HepG2 (cell line): ENCODE results near the gene ALB. TPM values are rescaled to one million over a fixed set of nuclear protein-coding genes. Genes with fewer than 3 reads are reported as not detected.

ENCODE experiments used
- DMAP1 ChIP-seq: IDR thresholded peaks from 2 replicates; pipeline ENCODE4 v1.6.1; 2016
- EHMT2 ChIP-seq: fragments of 200-600 bp; sonication (generic); IDR thresholded peaks from 2 replicates; pipeline ENCODE4 v1.7.0; 2017; ENCODE audit warnings: antibody characterized with exemption, low read depth, low read length, borderline replicate concordance
- MLLT10 ChIP-seq: sonication (generic); formaldehyde crosslinking; IDR thresholded peaks from 2 replicates; pipeline ENCODE4 v1.4.0; 2020; ENCODE audit warnings: missing genetic modification reagents
- PHF20 ChIP-seq: sonication (generic); formaldehyde crosslinking; IDR thresholded peaks from 2 replicates; pipeline ENCODE4 v1.5.0; 2020; ENCODE audit warnings: mild to moderate bottlenecking, missing genetic modification reagents
- SNRNP70 ChIP-seq: fragments of 200-400 bp; formaldehyde crosslinking; IDR thresholded peaks from 2 replicates; pipeline ENCODE4 v1.6.1; 2017; ENCODE audit warnings: mild to moderate bottlenecking, low read depth, low read length, moderate library complexity
- TBP ChIP-seq: sonication (generic); formaldehyde crosslinking; IDR thresholded peaks from 2 replicates; pipeline ENCODE4 v1.5.0; 2020; ENCODE audit warnings: missing genetic modification reagents
- ZC3H13 ChIP-seq: sonication (generic); formaldehyde crosslinking; IDR thresholded peaks from 2 replicates; pipeline ENCODE4 v1.8.1; 2023; ENCODE audit warnings: mild to moderate bottlenecking, missing genetic modification reagents, moderate library complexity
- ZNF232 ChIP-seq: sonication (generic); formaldehyde crosslinking; IDR thresholded peaks from 2 replicates; pipeline ENCODE4 v1.4.0; 2020; ENCODE audit warnings: missing genetic modification reagents, borderline replicate concordance
- ZNF34 ChIP-seq: sonication (generic); formaldehyde crosslinking; IDR thresholded peaks from 2 replicates; pipeline ENCODE4 v1.4.0; 2020; ENCODE audit warnings: mild to moderate bottlenecking, missing genetic modification reagents, borderline replicate concordance
- ZNF703 ChIP-seq: sonication (generic); formaldehyde crosslinking; IDR thresholded peaks from 2 replicates; pipeline ENCODE4 v1.5.1; 2020; ENCODE audit warnings: missing genetic modification reagents, mild to moderate bottlenecking, moderate library complexity, borderline replicate concordance
- ZNF766 ChIP-seq: sonication (generic); formaldehyde crosslinking; IDR thresholded peaks from 2 replicates; pipeline ENCODE4 v1.5.0; 2020; ENCODE audit warnings: missing genetic modification reagents, borderline replicate concordance
- ZNF777 ChIP-seq: sonication (generic); formaldehyde crosslinking; IDR thresholded peaks from 2 replicates; pipeline ENCODE4 v1.4.0; 2020; ENCODE audit warnings: missing genetic modification reagents
- polyA plus RNA-seq, 8 experiments: library from polyadenylated mRNA; depleted of rRNA in 3 of 8; stranded (reverse) in 7 of 8; unstranded in 1 of 8; fragments of >200 nt; fragmentation: Illumina TruSeq in 4 of 8; extraction: Trizol in 4 of 8; gene quantifications; 2 replicates each; pipeline versions ENCODE4 v1.2.1 to v1.2.3, GENCODE V29; 2011 to 2016; ENCODE audit warnings: low read depth in 4 of 8, missing spikeins in 1 of 8, mixed read lengths in 1 of 8; ENCODE audit not compliant: insufficient read depth in 1 of 8
- total RNA-seq, 5 experiments: library from RNA; depleted of rRNA; stranded (reverse); fragments of >200 nt; fragmentation: Illumina TruSeq; extraction: Trizol; gene quantifications; 2 replicates each; pipeline ENCODE4 v1.2.3, GENCODE V29; 2016; ENCODE audit warnings: low read depth in 1 of 5
- TF ChIP-seq, protein P1 (sequence below): sonication (generic); formaldehyde crosslinking; IDR thresholded peaks from 2 replicates; pipeline ENCODE4 v1.4.0; 2020; ENCODE audit warnings: missing genetic modification reagents; ENCODE audit errors: not compliant biosample characterization
- TF ChIP-seq, protein P2 (sequence below): sonication (generic); formaldehyde crosslinking; IDR thresholded peaks from 2 replicates; pipeline ENCODE4 v1.4.0; 2020; ENCODE audit warnings: missing genetic modification reagents, borderline replicate concordance
- TF ChIP-seq, protein P3 (sequence below): sonication (generic); formaldehyde crosslinking; IDR thresholded peaks from 2 replicates; pipeline ENCODE4 v1.8.1; 2023; ENCODE audit warnings: mild to moderate bottlenecking, missing genetic modification reagents
- TF ChIP-seq, protein P4 (sequence below): IDR thresholded peaks from 2 replicates; pipeline ENCODE4 v1.6.1; 2016; ENCODE audit warnings: control low read depth

The ALB gene
- total and polyA plus RNA-seq, 2 of the 13 experiments (the other 11 are each of a cell fraction or from before 2014, with no cell fraction given), result 22,259 to 22,625 TPM

DNA sequence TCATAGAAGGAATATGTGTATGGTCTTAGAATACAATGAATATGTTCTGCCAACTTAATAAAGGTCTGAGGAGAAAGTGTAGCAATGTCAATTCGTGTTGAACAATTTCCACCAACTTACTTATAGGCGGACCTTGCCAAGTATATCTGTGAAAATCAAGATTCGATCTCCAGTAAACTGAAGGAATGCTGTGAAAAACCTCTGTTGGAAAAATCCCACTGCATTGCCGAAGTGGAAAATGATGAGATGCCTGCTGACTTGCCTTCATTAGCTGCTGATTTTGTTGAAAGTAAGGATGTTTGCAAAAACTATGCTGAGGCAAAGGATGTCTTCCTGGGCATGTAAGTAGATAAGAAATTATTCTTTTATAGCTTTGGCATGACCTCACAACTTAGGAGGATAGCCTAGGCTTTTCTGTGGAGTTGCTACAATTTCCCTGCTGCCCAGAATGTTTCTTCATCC is 9.2 kb downstream of the ALB start (continued):
- no peak for TF ChIP-seq ZNF703 (CRISPR knock-in tag)
- TF ChIP-seq, protein P1, sequence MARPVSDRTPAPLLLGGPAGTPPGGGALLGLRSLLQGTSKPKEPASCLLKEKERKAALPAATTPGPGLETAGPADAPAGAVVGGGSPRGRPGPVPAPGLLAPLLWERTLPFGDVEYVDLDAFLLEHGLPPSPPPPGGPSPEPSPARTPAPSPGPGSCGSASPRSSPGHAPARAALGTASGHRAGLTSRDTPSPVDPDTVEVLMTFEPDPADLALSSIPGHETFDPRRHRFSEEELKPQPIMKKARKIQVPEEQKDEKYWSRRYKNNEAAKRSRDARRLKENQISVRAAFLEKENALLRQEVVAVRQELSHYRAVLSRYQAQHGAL (CRISPR knock-in tag), result no peak
- TF ChIP-seq EHMT2, result no peak
- TF ChIP-seq ZNF232 (CRISPR knock-in tag), result no peak
- TF ChIP-seq SNRNP70, result no peak
- 0 out of 2 replicates have a peak, but pooled peaks have one; percentile 22 for TF ChIP-seq ZNF766 (CRISPR knock-in tag)
- TF ChIP-seq ZNF34 (CRISPR knock-in tag), result no peak
- TF ChIP-seq, protein P2, sequence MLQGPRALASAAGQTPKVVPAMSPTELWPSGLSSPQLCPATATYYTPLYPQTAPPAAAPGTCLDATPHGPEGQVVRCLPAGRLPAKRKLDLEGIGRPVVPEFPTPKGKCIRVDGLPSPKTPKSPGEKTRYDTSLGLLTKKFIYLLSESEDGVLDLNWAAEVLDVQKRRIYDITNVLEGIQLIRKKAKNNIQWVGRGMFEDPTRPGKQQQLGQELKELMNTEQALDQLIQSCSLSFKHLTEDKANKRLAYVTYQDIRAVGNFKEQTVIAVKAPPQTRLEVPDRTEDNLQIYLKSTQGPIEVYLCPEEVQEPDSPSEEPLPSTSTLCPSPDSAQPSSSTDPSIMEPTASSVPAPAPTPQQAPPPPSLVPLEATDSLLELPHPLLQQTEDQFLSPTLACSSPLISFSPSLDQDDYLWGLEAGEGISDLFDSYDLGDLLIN, result no peak
- TF ChIP-seq DMAP1, result no peak
- no peak for TF ChIP-seq TBP
- no peak for TF ChIP-seq PHF20
- TF ChIP-seq, protein P3, sequence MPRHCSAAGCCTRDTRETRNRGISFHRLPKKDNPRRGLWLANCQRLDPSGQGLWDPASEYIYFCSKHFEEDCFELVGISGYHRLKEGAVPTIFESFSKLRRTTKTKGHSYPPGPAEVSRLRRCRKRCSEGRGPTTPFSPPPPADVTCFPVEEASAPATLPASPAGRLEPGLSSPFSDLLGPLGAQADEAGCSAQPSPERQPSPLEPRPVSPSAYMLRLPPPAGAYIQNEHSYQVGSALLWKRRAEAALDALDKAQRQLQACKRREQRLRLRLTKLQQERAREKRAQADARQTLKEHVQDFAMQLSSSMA (CRISPR knock-in tag), result no peak
- no peak for TF ChIP-seq ZC3H13 (CRISPR knock-in tag)
- peak; percentile 51; the same call in 1 of the 2 replicates for TF ChIP-seq ZNF777 (CRISPR knock-in tag)
- TF ChIP-seq, protein P4, sequence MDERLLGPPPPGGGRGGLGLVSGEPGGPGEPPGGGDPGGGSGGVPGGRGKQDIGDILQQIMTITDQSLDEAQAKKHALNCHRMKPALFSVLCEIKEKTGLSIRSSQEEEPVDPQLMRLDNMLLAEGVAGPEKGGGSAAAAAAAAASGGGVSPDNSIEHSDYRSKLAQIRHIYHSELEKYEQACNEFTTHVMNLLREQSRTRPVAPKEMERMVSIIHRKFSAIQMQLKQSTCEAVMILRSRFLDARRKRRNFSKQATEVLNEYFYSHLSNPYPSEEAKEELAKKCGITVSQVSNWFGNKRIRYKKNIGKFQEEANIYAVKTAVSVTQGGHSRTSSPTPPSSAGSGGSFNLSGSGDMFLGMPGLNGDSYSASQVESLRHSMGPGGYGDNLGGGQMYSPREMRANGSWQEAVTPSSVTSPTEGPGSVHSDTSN (CRISPR knock-in tag), result no peak
- TF ChIP-seq MLLT10 (CRISPR knock-in tag), result peak; percentile 93; the same call in 1 of the 2 replicates
